Activated naive CD4-positive, alpha-beta T cell treated with Interleukin-2 at 50 U/mL for 16 hours (primary cell): ENCODE results near the gene PEX3.

Experiments
- DNase-seq: peaks from one replicate; pipeline ENCODE4 v3.0.0-alpha.2; 2020

PEX3 gene

GRCh38 chr6:143540192-143540591 is 89.6 kb downstream of the PEX3 start:
- DNase-seq = no peak
